Uterus (tissue), 2 donors: ENCODE results near the gene MAGI2.

Experiments used
- CTCF ChIP-seq, 4 experiments: fragments of 200-600 bp in 2 of 4; fragments of 450-650 bp in 2 of 4; sonication (generic) in 2 of 4; IDR thresholded peaks; one replicate each; pipeline ENCODE4 v1.5.1; 2016 to 2019; ENCODE audit warnings: antibody characterized with exemption in 4 of 4, mild to moderate bottlenecking in 2 of 4, moderate library complexity in 1 of 4
- POLR2A ChIP-seq, 2 donors: fragments of 450-650 bp; IDR thresholded peaks; one replicate each; pipeline ENCODE4 v1.6.1; 2016; ENCODE audit warnings: antibody characterized with exemption in 2 of 2, mild to moderate bottlenecking in 1 of 2, moderate library complexity in 1 of 2

DNA sequence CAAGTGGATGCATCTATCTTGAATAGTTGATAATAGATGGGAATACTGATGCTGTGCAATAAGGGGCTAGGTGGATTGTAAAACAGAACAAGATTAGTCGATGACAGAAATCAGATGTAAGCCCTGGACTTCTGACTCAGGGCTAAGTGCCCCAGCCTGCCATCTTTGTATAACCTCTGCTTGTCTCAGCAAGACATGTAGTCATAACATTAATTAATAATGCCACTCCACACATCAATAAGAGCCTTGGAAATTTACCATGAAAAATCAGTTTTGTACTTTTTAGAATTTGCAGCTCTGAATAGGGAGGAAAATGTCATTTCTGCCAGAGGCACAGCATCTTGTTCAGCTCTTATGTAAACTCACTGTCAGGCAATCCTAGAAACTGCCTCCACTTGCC is 1125.7 kb downstream of the MAGI2 start:
- TF ChIP-seq CTCF (IDR thresholded peaks at IDR 0.05), result no peak
- no peak for TF ChIP-seq POLR2A (IDR thresholded peaks at IDR 0.05)
